ENCODE measurements around the gene KCNB1.

KCNB1 gene

DNA sequence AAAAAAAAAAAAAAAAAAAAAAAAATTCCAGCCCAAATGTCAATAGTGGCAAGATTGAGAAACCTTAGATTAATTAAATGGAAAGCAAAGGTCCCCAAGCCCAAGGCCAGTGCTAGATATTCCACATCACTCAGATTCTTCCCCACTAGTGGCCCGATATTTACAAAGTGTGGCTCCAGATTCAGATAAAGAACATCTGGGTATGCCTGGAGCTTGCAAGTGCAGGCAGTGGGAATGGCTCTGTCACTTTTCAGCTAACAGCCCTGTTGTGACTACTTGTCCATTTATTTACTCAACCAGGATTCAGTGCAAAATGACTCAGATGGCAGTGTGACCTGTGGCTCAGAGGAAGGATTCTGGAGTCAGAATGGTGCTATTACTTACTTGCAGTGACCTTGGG is 8.2 kb upstream of the KCNB1 start:
- in situ Hi-C loops (cut with HindIII; ENCODE audit: low sequenced_read_pairs), result no loop called here
- TF ChIP-seq, protein P1, sequence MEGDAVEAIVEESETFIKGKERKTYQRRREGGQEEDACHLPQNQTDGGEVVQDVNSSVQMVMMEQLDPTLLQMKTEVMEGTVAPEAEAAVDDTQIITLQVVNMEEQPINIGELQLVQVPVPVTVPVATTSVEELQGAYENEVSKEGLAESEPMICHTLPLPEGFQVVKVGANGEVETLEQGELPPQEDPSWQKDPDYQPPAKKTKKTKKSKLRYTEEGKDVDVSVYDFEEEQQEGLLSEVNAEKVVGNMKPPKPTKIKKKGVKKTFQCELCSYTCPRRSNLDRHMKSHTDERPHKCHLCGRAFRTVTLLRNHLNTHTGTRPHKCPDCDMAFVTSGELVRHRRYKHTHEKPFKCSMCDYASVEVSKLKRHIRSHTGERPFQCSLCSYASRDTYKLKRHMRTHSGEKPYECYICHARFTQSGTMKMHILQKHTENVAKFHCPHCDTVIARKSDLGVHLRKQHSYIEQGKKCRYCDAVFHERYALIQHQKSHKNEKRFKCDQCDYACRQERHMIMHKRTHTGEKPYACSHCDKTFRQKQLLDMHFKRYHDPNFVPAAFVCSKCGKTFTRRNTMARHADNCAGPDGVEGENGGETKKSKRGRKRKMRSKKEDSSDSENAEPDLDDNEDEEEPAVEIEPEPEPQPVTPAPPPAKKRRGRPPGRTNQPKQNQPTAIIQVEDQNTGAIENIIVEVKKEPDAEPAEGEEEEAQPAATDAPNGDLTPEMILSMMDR (IDR thresholded peaks at IDR 0.05; ENCODE audit: low read depth, low read length), result no peak
- no peak overlapping the region for H3K4me3 ChIP-seq (ENCODE audit: low read depth, low read length)
- DNase-seq (ENCODE audit: low read depth, low spot score), result no peak

DNA sequence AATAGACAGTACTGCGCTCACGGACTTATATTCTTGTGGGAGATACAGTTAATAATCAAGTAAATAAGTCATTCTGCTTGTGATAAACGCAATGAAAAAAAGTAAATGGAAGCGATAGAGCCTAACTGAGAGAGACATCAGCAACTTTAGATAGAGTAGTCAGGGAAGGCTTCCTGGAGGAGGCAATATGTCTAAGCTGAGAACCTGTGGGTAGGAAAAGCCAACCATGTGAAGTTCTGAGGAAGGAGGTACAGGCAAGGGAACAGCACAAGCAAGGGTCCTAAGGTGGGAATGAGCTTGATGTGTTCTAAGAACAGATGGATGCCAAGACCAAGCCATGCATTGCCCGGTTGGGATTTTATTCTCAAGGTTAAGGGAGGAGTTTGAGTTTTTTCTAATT is 7.2 kb upstream of the KCNB1 start:
- no peak overlapping the region for H3K4me3 ChIP-seq (ENCODE audit: low read depth, low read length)
- no peak for DNase-seq (ENCODE audit: low read depth, low spot score)
- in situ Hi-C loops (cut with HindIII; ENCODE audit: low sequenced_read_pairs), result no loop called here
- TF ChIP-seq, protein P1 (IDR thresholded peaks at IDR 0.05; ENCODE audit: low read depth, low read length), result no peak

DNA sequence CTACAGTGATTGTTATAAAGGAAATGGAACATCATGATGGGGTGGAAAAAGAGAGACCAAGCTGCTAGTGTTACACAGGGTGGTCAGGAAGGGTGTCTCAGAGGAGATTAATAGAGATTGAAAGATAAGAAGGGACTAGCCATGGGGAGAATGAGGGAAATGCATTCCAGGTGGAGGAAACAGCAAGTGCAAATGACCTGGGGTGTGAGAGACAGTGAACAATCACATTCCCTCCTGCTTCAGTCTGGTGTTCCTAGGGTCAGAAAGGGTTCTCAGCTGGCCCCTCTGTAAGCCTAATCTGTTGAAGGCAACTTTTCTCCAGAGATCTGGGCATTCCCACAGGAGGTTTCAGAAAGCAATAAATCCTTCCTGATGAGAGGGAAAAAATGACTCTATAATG is 3.6 kb upstream of the KCNB1 start:
- H3K4me3 ChIP-seq (ENCODE audit: low read depth, low read length), result no peak overlapping the region
- TF ChIP-seq, protein P1 (IDR thresholded peaks at IDR 0.05; ENCODE audit: low read depth, low read length), result no peak
- in situ Hi-C loops (cut with HindIII; ENCODE audit: low sequenced_read_pairs), result no loop called here
- DNase-seq (ENCODE audit: low read depth, low spot score), result no peak

DNA sequence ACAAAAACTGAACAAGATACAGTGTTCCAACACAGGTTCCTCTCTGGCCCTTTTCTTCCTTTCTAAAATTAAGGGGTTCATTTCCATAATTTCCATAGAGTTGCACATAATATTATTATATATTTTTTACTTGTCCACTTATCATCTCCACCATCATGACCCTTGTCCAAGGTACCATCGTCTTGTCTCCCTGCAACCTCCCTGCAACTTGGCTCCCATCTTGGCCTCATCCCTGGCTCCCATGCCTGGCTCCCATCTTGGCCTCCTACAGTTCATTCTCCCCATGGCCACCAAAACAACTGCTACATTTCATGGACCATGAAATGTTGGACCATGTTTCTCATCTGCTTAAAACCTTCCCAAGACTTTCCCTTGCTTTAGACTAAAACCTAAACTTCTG is 3.1 kb upstream of the KCNB1 start:
- no peak overlapping the region for H3K4me3 ChIP-seq (ENCODE audit: low read depth, low read length)
- TF ChIP-seq, protein P1 (IDR thresholded peaks at IDR 0.05; ENCODE audit: low read depth, low read length), result no peak
- in situ Hi-C loops (cut with HindIII; ENCODE audit: low sequenced_read_pairs), result no loop called here
- DNase-seq (ENCODE audit: low read depth, low spot score), result no peak

DNA sequence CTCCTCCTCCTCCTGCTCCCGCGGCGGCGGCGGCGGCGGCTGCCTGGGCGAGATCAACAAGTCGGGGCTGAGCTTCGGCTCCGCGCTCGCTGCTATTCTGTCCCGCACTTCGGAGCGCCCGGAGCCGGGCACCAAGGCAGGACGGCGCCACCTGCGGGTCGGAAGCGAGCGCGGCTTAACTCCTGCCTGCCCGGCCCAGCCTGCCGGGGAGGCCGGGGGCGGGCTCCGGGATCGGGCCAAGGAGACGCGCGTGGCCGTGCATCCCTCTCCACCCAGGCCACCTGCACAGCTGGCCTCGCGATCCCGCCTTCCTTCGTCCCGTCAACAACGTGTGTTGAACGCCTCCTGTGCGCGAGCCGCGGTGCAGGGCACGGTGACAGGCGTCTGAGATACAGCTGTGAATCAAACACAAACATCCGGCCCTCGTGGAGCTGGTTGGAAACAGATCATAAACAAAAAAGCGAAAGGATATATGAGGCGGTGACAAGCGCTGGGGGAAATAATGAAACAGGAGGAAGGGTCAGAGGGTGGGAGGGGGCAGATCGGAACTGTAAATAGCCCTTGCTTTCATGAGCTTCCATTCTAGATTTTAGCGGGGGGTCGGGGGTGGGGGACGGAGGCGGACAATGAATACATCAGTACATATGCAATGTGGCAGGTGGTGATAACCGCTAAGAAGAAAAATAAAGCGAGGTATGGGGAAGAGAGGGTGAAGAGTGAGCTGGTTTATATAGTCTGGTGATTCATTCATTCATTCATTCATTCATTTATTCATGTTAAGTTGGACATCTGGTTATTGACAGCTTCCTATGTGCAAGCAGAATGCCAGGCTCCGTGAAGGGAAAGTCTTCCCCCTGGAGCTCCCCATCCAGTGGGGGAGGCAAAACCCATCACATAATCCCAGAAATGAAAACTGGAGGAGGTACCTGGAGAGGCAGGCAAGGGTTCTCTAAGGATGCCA is 2.0 kb upstream of the KCNB1 start:
- H3K4me3 ChIP-seq (ENCODE audit: low read depth, low read length), result peak overlapping the region; percentile 22
- DNase-seq (ENCODE audit: low read depth, low spot score), result peak; percentile 62
- TF ChIP-seq, protein P1 (IDR thresholded peaks at IDR 0.05; ENCODE audit: low read depth, low read length), result peak; percentile 69
- in situ Hi-C loops (cut with HindIII; ENCODE audit: low sequenced_read_pairs), result no loop called here

DNA sequence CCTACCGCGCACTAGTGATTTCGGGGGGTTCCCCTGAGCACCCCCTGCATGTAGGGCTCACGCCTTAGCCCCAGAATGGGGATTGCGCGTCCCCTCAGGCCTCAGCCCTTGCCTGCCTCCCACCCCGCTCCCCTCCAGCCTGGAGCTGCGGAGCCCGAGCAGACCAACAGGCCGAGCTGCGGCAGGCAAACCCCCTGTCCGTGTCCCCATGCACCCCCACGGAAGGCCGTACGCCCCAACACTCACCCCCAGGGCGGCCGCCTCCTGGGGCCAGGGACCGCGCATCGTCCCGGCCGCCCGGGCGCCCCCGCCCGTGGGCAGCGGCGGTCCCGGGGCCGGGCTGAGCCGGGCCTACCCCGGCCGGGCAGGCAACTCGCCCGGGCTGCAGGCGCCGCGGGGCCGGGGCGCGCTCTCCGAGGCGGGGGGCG is 1.2 kb upstream of the KCNB1 start:
- DNase-seq (ENCODE audit: low read depth, low spot score), result no peak
- TF ChIP-seq, protein P1 (IDR thresholded peaks at IDR 0.05; ENCODE audit: low read depth, low read length), result no peak
- no peak overlapping the region for H3K4me3 ChIP-seq (ENCODE audit: low read depth, low read length)
- in situ Hi-C loops (cut with HindIII; ENCODE audit: low sequenced_read_pairs), result no loop called here
